HEK293 (cell line): ENCODE data around the gene FUCA2.

ENCODE experiments used
- CTCF ChIP-seq: fragments of 450-650 bp; formaldehyde crosslinking; IDR thresholded peaks from 2 replicates; pipeline ENCODE4 v1.5.1; 2016; ENCODE audit warnings: missing biosample characterization, missing genetic modification characterization
- PRDM1 ChIP-seq: fragments of 450-650 bp; formaldehyde crosslinking; IDR thresholded peaks from 2 replicates; pipeline ENCODE4; 2016; ENCODE audit warnings: missing biosample characterization, missing genetic modification characterization
- YY1 ChIP-seq: fragments of 450-650 bp; formaldehyde crosslinking; IDR thresholded peaks from 2 replicates; pipeline ENCODE4 v1.5.1; 2018; ENCODE audit warnings: missing biosample characterization, missing genetic modification characterization
- ZBTB20 ChIP-seq: fragments of 450-650 bp; formaldehyde crosslinking; IDR thresholded peaks from 2 replicates; pipeline ENCODE4 v1.5.1; 2016; ENCODE audit warnings: missing biosample characterization, missing genetic modification characterization
- ZNF274 ChIP-seq, 2 experiments: fragments of 200-500 bp in 1 of 2; fragments of 450-650 bp in 1 of 2; sonication (Bioruptor generic) in 1 of 2; formaldehyde crosslinking in 1 of 2; IDR thresholded peaks; 2 replicates each; pipeline versions ENCODE4 v1.5.1 to v1.6.1; 2014 to 2016; ENCODE audit warnings: borderline replicate concordance in 1 of 2, inconsistent platforms in 1 of 2, low read length in 1 of 2, missing biosample characterization in 1 of 2, missing genetic modification characterization in 1 of 2
- ZNF341 ChIP-seq: fragments of 450-650 bp; formaldehyde crosslinking; IDR thresholded peaks from 2 replicates; pipeline ENCODE4; 2016; ENCODE audit warnings: low read depth, missing biosample characterization, missing genetic modification characterization
- ZNF350 ChIP-seq: fragments of 450-650 bp; formaldehyde crosslinking; IDR thresholded peaks from 2 replicates; pipeline ENCODE4 v1.5.0; 2017; ENCODE audit warnings: missing biosample characterization, mild to moderate bottlenecking, missing genetic modification characterization
- ZNF510 ChIP-seq: fragments of 450-650 bp; formaldehyde crosslinking; IDR thresholded peaks from 2 replicates; pipeline ENCODE4 v1.5.1; 2018; ENCODE audit warnings: mild to moderate bottlenecking, missing genetic modification characterization, missing biosample characterization; ENCODE audit not compliant: insufficient replicate concordance
- ZNF768 ChIP-seq: fragments of 450-650 bp; formaldehyde crosslinking; IDR thresholded peaks from 2 replicates; pipeline ENCODE4 v1.5.1; 2018; ENCODE audit warnings: missing biosample characterization, mild to moderate bottlenecking, missing genetic modification characterization

GRCh38 chr6:143528164-143528811, 16.8 kb upstream of the FUCA2 start:
- TF ChIP-seq ZNF510 (tag by site-specific recombination): no peak
- no peak for TF ChIP-seq ZNF350
- TF ChIP-seq CTCF (tag by site-specific recombination): no peak
- no peak for TF ChIP-seq ZBTB20 (tag by site-specific recombination)
- TF ChIP-seq ZNF341 (tag by site-specific recombination): no peak
- no peak for TF ChIP-seq ZNF768 (tag by site-specific recombination)
- no peak for TF ChIP-seq ZNF274 (IDR thresholded peaks at IDR 0.05; ENCODE audit: low read length)
- no peak for TF ChIP-seq ZNF274 (tag by site-specific recombination; IDR thresholded peaks at IDR 0.05; ENCODE audit: borderline replicate concordance)
- TF ChIP-seq PRDM1 (tag by site-specific recombination): no peak
- no peak for TF ChIP-seq YY1
